GM18867 (cell line): ENCODE data around the gene DLX5.

Experiments
- ATAC-seq: cut with Tn5 transposase; IDR thresholded peaks from one replicate; pipeline ENCODE4 v1.9.1; 2021; ENCODE audit warnings: mild to moderate bottlenecking, moderate library complexity; ENCODE audit not compliant: unreplicated experiment

The DLX5 gene

GRCh38 chr7:96992192-96993005 is 32.2 kb downstream of the DLX5 start:
- no peak for ATAC-seq

DNA sequence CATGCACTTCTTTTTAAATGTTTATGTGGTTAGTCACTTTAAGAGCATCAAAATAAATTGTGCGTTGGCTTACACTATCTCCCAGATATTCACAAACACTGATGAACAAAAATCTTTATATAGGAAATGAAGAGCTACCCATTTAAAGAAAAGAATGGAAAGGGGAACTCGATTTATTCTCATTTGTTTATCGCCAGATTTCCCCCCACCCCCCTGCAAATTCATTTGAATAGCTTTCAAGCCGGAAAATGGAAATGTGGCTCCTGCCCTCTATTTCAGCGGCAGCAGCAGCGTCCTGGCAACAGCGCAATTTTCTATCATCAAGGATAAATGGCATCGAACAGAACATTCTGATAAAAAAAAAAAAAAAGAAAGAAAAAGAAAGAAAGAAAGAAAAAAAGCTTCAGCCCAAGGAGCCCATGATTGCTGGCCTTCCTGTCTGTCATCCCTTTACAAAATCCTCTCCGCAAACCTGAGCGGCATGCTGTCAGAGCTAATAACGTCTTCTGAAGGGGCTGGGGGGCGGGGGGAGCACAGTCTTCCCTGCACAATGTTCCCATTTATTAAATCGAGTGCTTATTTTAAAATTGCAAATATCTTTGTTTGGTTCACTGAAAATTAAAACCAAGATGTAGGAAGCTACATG is 33.0 kb downstream of the DLX5 start:
- ATAC-seq = no peak

GRCh38 chr7:96989859-96990317 is 34.7 kb downstream of the DLX5 start:
- no peak for ATAC-seq

DNA sequence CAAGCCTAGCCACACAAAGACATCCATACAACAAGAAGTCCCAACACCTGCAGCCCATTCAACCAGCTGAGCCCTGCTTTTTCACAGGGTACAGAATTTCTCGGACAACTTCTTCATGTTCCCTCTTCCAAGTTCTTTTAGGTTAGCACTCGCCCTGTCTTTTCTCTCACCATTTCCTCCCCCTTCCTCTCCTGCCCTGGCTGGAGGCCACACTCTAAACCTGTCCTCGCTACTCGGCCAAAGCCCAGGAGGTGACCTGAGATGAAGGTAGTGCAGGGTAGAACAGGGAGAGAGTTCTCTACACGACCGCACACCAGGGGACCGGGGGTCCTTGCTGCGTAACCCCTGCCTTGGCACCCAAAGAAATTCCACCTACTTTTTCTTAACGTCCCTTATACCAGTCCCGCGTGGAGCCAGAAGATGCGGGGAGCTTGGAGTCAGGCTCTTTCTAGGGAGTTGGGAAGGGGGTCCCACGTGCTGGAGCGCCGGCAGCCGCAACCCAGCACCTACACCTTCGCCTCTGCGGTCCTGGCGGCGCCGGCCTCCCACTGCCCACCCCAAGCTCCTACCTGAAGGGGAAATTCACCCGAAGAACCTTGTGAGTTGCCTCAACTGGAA is 35.3 kb downstream of the DLX5 start:
- ATAC-seq = no peak

- no peak for ATAC-seq
These were observed 36.9 kb downstream of the DLX5 start for GRCh38 chr7:96987719-96988118.

DNA sequence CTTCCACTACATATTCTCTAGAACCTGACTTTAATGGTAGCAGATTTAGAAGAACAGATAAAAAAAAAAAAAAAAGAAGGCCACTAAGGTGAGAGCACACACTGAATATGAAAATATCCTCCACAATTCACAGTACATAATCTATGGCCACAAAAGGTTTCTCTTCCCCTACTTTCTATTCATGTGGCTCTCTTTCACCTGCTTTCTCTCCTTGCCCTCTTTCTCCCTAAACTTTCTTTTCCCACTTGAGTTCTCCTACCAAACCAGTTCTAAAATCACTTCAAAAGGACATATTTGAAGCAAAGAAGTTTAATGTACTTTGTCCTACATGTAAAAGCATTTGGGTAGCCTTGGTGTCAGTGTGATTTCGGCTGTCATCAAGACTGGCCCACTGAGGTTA is 37.7 kb downstream of the DLX5 start:
- ATAC-seq = no peak

GRCh38 chr7:96985992-96986391 is 38.6 kb downstream of the DLX5 start:
- ATAC-seq = no peak

DNA sequence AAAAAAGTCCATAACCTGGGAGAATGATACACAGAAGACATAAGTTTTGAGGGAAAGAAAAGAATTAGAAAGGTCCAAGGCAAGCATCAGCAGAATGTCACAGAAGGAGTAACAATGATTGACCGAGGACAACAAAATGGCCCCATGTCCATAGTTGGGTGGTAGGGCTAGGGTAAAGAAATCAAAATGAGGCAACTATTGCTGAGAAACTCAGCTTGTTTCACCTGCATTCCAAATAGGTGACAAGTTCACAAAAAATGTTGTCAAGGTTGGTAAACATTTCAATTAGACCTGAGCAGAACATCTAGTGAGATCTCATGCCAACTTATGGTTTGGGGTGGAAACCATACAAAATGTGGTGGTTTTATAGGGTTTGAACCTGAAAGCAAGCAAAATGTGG is 42.0 kb downstream of the DLX5 start:
- no peak for ATAC-seq

GRCh38 chr7:96979551-96980276 is 44.9 kb downstream of the DLX5 start:
- ATAC-seq = no peak

- no peak for ATAC-seq
These were observed 47.2 kb downstream of the DLX5 start for GRCh38 chr7:96977445-96977844.

GRCh38 chr7:96976106-96976505 is 48.5 kb downstream of the DLX5 start:
- no peak for ATAC-seq

- ATAC-seq = no peak
These were observed 50.6 kb downstream of the DLX5 start for GRCh38 chr7:96973986-96974385.

DNA sequence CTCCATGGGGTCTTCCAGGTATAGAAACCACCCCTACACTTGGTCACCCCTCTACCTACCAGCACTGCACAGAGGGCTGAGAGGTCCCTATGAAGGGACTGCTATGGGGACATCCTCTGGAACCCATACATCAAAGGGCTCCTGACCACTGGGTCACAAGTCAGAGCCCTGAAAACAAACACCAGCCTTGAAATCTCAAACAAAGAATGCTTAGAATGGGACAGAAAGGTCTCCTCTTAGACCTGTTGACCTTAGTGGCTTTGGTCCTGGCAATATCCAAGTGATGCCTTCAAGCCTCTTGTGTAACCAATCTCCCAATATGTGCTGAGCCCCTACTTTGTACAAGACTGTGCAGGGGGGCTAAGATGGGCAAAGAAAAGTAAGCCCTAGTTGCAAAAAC is 53.9 kb downstream of the DLX5 start:
- ATAC-seq = no peak
